ENCODE measurements around the gene PPL. TPM values are rescaled to one million over a fixed set of nuclear protein-coding genes. Genes with fewer than 3 reads are reported as not detected.

The PPL gene
- total and polyA plus RNA-seq, 2 of the 8 experiments (the other 6 are each of a cell fraction or from before 2014, with no cell fraction given) = 11.3 to 29.5 TPM

DNA sequence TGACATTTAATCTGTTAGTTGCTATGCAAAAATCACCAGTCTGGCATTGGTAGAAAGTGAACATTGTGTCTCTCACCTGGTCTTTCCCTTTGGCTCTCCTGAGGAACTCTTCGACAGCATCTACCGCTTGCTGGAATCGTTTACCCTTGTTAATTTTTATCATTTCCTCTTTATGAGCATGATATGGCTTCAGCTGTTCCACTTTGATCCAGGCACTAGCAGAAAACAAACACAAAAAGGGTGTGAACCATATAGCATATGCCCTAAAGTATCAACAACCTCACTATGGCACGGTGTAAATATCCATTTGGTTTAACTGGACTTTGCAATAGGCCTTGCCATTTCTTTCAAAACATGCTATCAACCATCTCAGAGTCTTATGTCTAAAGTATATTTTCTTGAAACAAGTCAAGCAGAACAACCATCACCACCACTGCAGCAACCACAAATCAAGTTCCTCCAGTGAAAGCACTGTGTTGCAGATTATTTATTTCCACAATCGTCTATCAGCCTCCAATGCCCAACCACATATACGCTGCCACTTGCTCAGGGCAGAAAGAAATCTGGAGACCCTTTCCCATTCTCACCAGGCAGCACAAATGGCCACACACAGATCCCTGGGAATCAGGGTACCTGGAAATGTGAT is 104.1 kb downstream of the PPL start (continued):
- TF ChIP-seq ASH2L (IDR thresholded peaks at IDR 0.05; ENCODE audit: low read length) = no peak

Other genes starting within 250 kb of the PPL start
- gene NUDT16L1, start 243.6 kb downstream of the PPL start, total RNA-seq (2021; fragmentation: NEBNext Ultra II Directional; extraction: Animal tissue kit (Norgen Biotek cat#: 25700)) = 34.8 and 41.3 TPM in 2 replicates
- gene NUDT16L1, start 243.6 kb downstream of the PPL start, polyA plus RNA-seq (2011; rRNA removed) = 77.3 and 112 TPM in 2 replicates
- gene ANKS3, start 202.9 kb downstream of the PPL start, total RNA-seq (2021; fragmentation: NEBNext Ultra II Directional; extraction: Animal tissue kit (Norgen Biotek cat#: 25700)) = 23.9 and 27.5 TPM in 2 replicates
- 15.5 and 23.9 TPM in 2 replicates for gene ANKS3, start 202.9 kb downstream of the PPL start, polyA plus RNA-seq (2011; rRNA removed)
- 0.17 TPM in 1 of 2 replicates, not detected in the other for gene DNAAF8, start 202.6 kb downstream of the PPL start, total RNA-seq (2021; fragmentation: NEBNext Ultra II Directional; extraction: Animal tissue kit (Norgen Biotek cat#: 25700))
- 0.39 and 0.58 TPM in 2 replicates for gene DNAAF8, start 202.6 kb downstream of the PPL start, polyA plus RNA-seq (2011; rRNA removed)
- gene ZNF500, start 170.0 kb downstream of the PPL start, total RNA-seq (2021; fragmentation: NEBNext Ultra II Directional; extraction: Animal tissue kit (Norgen Biotek cat#: 25700)) = 10.4 and 13.4 TPM in 2 replicates
- gene ZNF500, start 170.0 kb downstream of the PPL start, polyA plus RNA-seq (2011; rRNA removed) = 10.3 and 11.8 TPM in 2 replicates
- gene SEPTIN12, start 148.8 kb downstream of the PPL start, total RNA-seq (2021; fragmentation: NEBNext Ultra II Directional; extraction: Animal tissue kit (Norgen Biotek cat#: 25700)) = not detected in 2 replicates
- gene SEPTIN12, start 148.8 kb downstream of the PPL start, polyA plus RNA-seq (2011; rRNA removed) = 0.08 and 0.24 TPM in 2 replicates
- not detected in 2 replicates for gene SMIM22, start 141.8 kb downstream of the PPL start, total RNA-seq (2021; fragmentation: NEBNext Ultra II Directional; extraction: Animal tissue kit (Norgen Biotek cat#: 25700))
- not detected in 2 replicates for gene SMIM22, start 141.8 kb downstream of the PPL start, polyA plus RNA-seq (2011; rRNA removed)
- gene ROGDI, start 134.5 kb downstream of the PPL start, total RNA-seq (2021; fragmentation: NEBNext Ultra II Directional; extraction: Animal tissue kit (Norgen Biotek cat#: 25700)) = 27.4 and 29.9 TPM in 2 replicates
- gene ROGDI, start 134.5 kb downstream of the PPL start, polyA plus RNA-seq (2011; rRNA removed) = 68.4 and 95.2 TPM in 2 replicates
- 115 and 120 TPM in 2 replicates for gene GLYR1, start 89.9 kb downstream of the PPL start, total RNA-seq (2021; fragmentation: NEBNext Ultra II Directional; extraction: Animal tissue kit (Norgen Biotek cat#: 25700))
- 50.2 and 60.2 TPM in 2 replicates for gene GLYR1, start 89.9 kb downstream of the PPL start, polyA plus RNA-seq (2011; rRNA removed)
- gene UBN1, start 89.7 kb downstream of the PPL start, total RNA-seq (2021; fragmentation: NEBNext Ultra II Directional; extraction: Animal tissue kit (Norgen Biotek cat#: 25700)) = 37.0 and 37.6 TPM in 2 replicates
- 16.2 and 27.4 TPM in 2 replicates for gene UBN1, start 89.7 kb downstream of the PPL start, polyA plus RNA-seq (2011; rRNA removed)
- 3.0 and 3.2 TPM in 2 replicates for gene SEC14L5, start 21.2 kb upstream of the PPL start, total RNA-seq (2021; fragmentation: NEBNext Ultra II Directional; extraction: Animal tissue kit (Norgen Biotek cat#: 25700))
- gene SEC14L5, start 21.2 kb upstream of the PPL start, polyA plus RNA-seq (2011; rRNA removed) = 1.9 and 2.1 TPM in 2 replicates
- 13.2 and 13.6 TPM in 2 replicates for gene NAGPA, start 96.8 kb upstream of the PPL start, total RNA-seq (2021; fragmentation: NEBNext Ultra II Directional; extraction: Animal tissue kit (Norgen Biotek cat#: 25700))
- 10.1 and 13.6 TPM in 2 replicates for gene NAGPA, start 96.8 kb upstream of the PPL start, polyA plus RNA-seq (2011; rRNA removed)
- 6.7 and 10.6 TPM in 2 replicates for gene C16orf89, start 128.8 kb upstream of the PPL start, total RNA-seq (2021; fragmentation: NEBNext Ultra II Directional; extraction: Animal tissue kit (Norgen Biotek cat#: 25700))
- gene C16orf89, start 128.8 kb upstream of the PPL start, polyA plus RNA-seq (2011; rRNA removed) = 9.9 and 11.0 TPM in 2 replicates
- 34.8 and 35.7 TPM in 2 replicates for gene ALG1, start 134.7 kb upstream of the PPL start, total RNA-seq (2021; fragmentation: NEBNext Ultra II Directional; extraction: Animal tissue kit (Norgen Biotek cat#: 25700))
- gene ALG1, start 134.7 kb upstream of the PPL start, polyA plus RNA-seq (2011; rRNA removed) = 45.7 and 46.5 TPM in 2 replicates
- gene EEF2KMT, start 160.6 kb upstream of the PPL start, total RNA-seq (2021; fragmentation: NEBNext Ultra II Directional; extraction: Animal tissue kit (Norgen Biotek cat#: 25700)) = 30.8 and 35.8 TPM in 2 replicates
- gene EEF2KMT, start 160.6 kb upstream of the PPL start, polyA plus RNA-seq (2011; rRNA removed) = 37.0 and 52.6 TPM in 2 replicates

Measured in H1 (cell line).